Ectodermal cell (in vitro differentiated cells): ENCODE results near the gene RFTN2.
A peak's percentile ranks its signal among the peaks of the same experiment; 100 is the strongest.

Experiments
- H3K27ac ChIP-seq: 2 replicates; pipeline ENCODE4 v1.7.0; 2013; ENCODE audit warnings: mild to moderate bottlenecking, low read depth, low read length; ENCODE audit not compliant: insufficient read depth, poor library complexity, severe bottlenecking
- H3K27me3 ChIP-seq: 2 replicates; pipeline ENCODE4 v1.7.0; 2013; ENCODE audit warnings: mild to moderate bottlenecking, low read length; ENCODE audit not compliant: insufficient read depth, control insufficient read depth, poor library complexity, severe bottlenecking
- H3K36me3 ChIP-seq: one replicate; pipeline ENCODE4 v1.7.0; 2013; ENCODE audit warnings: low read length; ENCODE audit not compliant: control insufficient read depth, insufficient read depth
- H3K4me1 ChIP-seq: one replicate; pipeline ENCODE4 v1.7.0; 2013; ENCODE audit warnings: low read length; ENCODE audit not compliant: control insufficient read depth, insufficient read depth
- H3K4me3 ChIP-seq: 2 replicates; pipeline ENCODE4 v1.7.0; 2013; ENCODE audit warnings: low read depth, low read length, control low read depth; ENCODE audit not compliant: insufficient read depth
- H3K9me3 ChIP-seq: 2 replicates; pipeline ENCODE4 v1.7.0; 2013; ENCODE audit warnings: mild to moderate bottlenecking, low read length, moderate library complexity; ENCODE audit not compliant: control insufficient read depth
- WGBS, 2 experiments: methylation state at CpG; one replicate each; pipeline ENCODE4 v1.1.7; 2013; ENCODE audit warnings: missing lambda C conversion rate in 2 of 2; 5-methylcytosine and 5-hydroxymethylcytosine counted together

Gene RFTN2

DNA sequence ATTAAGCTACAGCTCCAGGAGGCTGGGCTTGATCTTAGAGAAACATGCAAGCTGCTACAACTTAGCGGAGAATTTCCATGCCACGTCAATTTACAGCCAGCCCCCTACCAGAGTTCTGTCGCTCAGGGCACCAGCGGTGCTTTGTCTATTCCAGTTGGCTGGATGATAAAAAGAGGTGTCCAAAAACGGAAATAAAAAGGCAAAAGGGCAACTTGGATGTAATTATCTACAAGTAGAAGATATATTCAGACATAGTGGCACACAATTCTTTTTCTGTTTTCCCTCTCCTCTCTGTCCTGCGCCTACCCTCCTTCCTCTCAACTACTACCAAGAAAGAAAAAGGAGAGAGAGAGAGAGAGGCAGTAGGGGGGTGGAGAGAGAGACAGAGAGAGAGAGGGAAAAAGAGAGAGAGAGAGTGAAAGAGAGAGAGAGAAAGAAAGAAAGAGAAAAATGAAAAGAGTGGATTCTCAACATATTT, 363 bp upstream of the RFTN2 start:
- WGBS, 2 experiments = 0 to 3% methylated on average over 4 to 5 of the region's 6 CpGs
- no peaks in the 10 kb centered on the region for H3K27me3 ChIP-seq
- peak overlapping the region; percentile 58 for H3K27ac ChIP-seq
- H3K4me1 ChIP-seq = peaks cover 7% of the 10 kb centered on the region
- H3K36me3 ChIP-seq = no peaks in the 10 kb centered on the region
- H3K4me3 ChIP-seq = peak overlapping the region; percentile 44
- H3K9me3 ChIP-seq = no peaks in the 10 kb centered on the region

DNA sequence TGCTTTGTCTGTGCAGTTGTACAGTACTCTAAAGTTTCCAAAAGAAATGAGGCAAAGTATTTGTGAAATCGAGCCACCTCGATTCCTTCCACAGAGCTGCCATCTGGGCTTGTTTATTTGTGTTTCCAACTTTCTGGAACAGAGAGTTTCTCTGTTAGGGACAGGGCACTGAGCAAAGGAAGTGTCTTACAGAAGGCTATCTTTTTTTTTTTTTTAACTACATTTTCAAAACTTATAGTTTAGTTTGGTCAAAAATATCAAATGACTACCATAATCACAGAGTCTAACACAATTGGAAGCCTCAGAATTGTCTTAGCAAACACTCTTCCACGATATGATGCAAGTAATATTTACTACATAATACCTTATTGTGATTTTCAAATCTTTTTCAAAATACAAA, 796 bp downstream of the RFTN2 start:
- H3K9me3 ChIP-seq = no peaks in the 10 kb centered on the region
- H3K36me3 ChIP-seq = no peaks in the 10 kb centered on the region
- H3K27ac ChIP-seq = no peak overlapping the region
- H3K4me1 ChIP-seq = peaks cover 7% of the 10 kb centered on the region
- H3K4me3 ChIP-seq = peak overlapping the region; percentile 44
- H3K27me3 ChIP-seq = no peaks in the 10 kb centered on the region
- WGBS, 2 experiments = 64 to 82% methylated on average over 2 to 3 of the region's 3 CpGs

DNA sequence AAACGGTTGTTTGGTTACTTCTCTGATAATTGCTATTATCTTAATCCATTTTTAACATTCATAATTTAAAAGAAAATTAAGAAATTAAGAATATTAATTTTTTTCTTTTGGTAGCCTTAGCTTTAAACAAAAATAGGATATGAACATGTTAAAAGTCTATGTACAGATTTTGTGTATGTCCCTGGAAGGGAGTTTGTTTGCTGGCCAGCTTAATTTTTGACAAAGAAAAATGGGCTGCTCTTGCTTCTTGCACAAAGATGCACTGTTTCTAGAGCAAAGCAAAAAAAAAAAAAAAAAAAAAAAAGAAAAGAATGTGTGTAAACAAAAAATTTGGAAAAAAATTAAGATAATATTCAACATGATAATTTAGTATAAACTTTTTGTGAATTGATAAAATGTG, 1.3 kb downstream of the RFTN2 start:
- H3K4me3 ChIP-seq = peak overlapping the region; percentile 24

DNA sequence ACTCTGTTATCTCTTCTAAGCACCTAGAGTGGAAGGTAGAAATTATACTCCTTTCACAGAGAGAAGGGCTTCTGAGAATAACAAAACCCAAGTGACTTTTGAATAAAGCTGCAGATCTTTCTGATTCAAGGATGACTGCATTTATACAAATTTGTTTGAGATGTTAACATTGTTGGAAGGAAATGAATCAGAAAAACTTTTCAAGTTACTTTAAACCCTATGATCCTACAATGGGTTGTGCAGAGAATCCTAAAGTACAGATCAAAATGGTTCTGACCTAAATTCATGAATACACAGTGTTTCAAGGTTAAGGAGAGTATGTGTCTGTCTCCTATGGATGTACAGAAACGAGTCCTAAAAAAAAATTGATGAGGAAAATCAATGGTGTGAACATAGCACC, 1.8 kb downstream of the RFTN2 start:
- peak overlapping the region; percentile 41 for H3K27ac ChIP-seq
- H3K36me3 ChIP-seq = no peaks in the 10 kb centered on the region
- H3K4me1 ChIP-seq = peaks cover 7% of the 10 kb centered on the region
- H3K9me3 ChIP-seq = no peaks in the 10 kb centered on the region
- H3K27me3 ChIP-seq = no peaks in the 10 kb centered on the region
- H3K4me3 ChIP-seq = peak overlapping the region; percentile 24
- 100% methylated on average over 1 of the region's 1 CpG; no CpG with 5 or more reads in 1 of the 2 experiments for WGBS, 2 experiments

More for the DNA sequence above, 1.3 kb downstream of the RFTN2 start:
- Histone ChIP-seq H3K36me3 (no peaks in the 10 kb centered on the region), H3K9me3 (no peaks in the 10 kb centered on the region), H3K27ac (no peak overlapping the region), H3K4me1 (peaks cover 7% of the 10 kb centered on the region), H3K27me3 (no peaks in the 10 kb centered on the region)
- WGBS, 2 experiments = no CpG with 5 or more reads among the region's 1 CpG

DNA sequence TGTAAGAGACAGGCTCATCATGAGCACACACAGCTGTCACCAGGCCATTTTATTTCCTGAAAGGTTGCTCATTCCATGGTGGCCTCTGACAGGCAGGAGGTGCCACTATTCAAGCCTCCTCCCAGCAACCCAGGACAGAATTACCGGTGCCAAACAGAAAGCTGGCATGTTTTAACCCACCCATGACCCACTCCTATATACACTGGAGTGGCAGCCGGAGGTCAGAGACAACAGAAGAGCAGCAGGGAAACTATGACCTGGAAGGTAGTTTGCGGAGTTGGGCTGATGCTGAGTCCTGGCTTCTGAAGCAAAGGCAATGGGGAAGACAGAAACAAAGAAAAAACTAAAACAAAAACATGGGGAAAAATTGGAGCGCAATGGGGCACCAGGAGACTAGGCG, 2.3 kb downstream of the RFTN2 start:
- 57 to 61% methylated on average over 5 of the region's 5 CpGs for WGBS, 2 experiments
- H3K27ac ChIP-seq = peak overlapping the region; percentile 41
- peak overlapping the region; percentile 24 for H3K4me3 ChIP-seq
- no peaks in the 10 kb centered on the region for H3K36me3 ChIP-seq
- H3K9me3 ChIP-seq = no peaks in the 10 kb centered on the region
- H3K27me3 ChIP-seq = no peaks in the 10 kb centered on the region
- peaks cover 7% of the 10 kb centered on the region for H3K4me1 ChIP-seq

DNA sequence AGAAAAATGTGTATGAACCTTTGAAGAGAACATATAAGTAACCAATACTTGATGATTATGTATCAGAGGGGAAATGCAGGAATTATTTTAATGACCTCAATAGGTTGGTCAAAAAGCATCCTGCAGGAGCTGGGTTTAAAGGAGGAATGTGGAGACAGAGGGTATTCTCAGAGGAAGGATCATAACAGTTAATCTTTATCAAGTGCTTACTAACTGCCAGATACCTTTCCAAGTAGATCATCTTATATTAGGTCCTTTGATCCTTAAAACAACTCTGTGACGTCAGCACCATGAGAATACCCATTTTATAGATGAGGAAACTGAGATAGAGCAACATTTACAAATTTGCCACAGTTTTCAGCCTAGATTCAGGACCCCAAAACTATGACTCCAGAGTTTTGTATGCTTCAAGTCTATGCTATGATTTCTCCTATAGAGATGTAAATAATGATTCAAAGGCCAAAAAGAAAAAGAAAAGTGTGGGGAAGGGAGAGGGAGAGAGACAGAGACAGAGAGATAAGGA, 3.0 kb downstream of the RFTN2 start:
- no peak overlapping the region for H3K27ac ChIP-seq
- peaks cover 7% of the 10 kb centered on the region for H3K4me1 ChIP-seq
- no peak overlapping the region for H3K4me3 ChIP-seq
- no peaks in the 10 kb centered on the region for H3K27me3 ChIP-seq
- H3K36me3 ChIP-seq = no peaks in the 10 kb centered on the region
- WGBS, 2 experiments = 88 to 100% methylated on average over 1 of the region's 1 CpG
- H3K9me3 ChIP-seq = no peaks in the 10 kb centered on the region

DNA sequence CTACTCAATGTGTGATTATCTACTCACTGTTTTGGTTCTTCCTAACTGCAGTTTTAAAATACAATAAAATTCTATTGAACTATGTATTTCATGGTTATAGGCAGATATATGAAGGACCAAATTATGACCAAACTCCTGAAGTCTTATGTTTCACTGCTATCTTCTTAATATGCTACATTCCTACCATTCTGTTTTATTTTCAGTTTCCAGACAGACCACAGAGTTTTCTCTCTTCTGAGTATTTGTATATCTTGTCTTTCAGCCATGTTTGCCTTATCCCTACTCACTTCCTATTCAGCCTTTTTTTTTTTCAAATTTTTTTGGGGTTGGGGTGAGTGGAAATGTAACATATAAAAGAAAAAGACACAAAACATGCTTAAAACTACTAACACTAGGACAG, 6.3 kb downstream of the RFTN2 start:
- H3K27ac ChIP-seq = no peak overlapping the region
- H3K9me3 ChIP-seq = peaks cover 3% of the 10 kb centered on the region
- no peaks in the 10 kb centered on the region for H3K27me3 ChIP-seq
- no peaks in the 10 kb centered on the region for H3K36me3 ChIP-seq
- no peak overlapping the region for H3K4me3 ChIP-seq
- H3K4me1 ChIP-seq = peaks cover 4% of the 10 kb centered on the region

DNA sequence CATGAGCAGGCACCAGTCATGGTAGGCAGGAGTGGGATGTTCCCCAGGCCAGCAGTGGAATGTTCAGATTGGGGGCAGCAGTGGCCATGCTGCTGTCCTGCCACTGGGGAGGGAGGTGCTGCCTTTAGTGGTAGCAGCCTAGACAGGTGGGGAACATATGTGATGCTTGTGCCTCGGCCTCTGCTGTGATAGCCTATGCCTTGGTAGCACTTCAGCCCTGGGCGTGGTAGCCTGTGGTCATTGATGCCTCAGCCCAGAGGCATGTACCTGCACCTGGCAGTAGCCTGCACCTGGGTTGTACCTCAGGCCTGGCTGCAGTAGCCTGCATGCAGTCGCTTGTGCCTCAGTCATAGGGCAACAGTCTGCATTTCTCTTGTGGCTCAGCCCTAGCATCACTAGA, 7.1 kb downstream of the RFTN2 start:
- WGBS, 2 experiments = 93 to 95% methylated on average over 3 of the region's 3 CpGs
- Histone ChIP-seq H3K4me1 (no peaks in the 10 kb centered on the region), H3K4me3 (no peak overlapping the region), H3K27ac (no peak overlapping the region), H3K27me3 (no peaks in the 10 kb centered on the region), H3K9me3 (peaks cover 3% of the 10 kb centered on the region), H3K36me3 (no peaks in the 10 kb centered on the region)

DNA sequence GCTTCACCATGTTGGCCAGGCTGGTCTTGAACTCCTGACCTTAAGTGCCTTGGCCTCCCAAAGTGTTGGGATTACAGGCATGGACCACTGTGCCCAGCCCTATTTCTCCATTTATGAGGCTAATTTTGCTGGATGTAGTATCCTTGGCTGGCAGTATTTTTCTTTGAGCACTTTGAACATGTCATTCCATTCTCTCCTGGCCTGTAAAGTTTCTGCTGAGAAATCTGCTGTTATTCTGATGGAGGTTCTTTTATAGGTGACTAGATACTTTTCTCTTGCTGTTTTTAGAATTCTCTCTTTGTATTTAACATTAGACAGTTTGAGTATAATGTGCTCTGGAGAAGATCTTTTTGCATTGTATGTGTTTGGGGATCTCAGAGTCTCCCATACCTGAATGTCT, 9.1 kb downstream of the RFTN2 start:
- no peak overlapping the region for H3K27ac ChIP-seq
- no peaks in the 10 kb centered on the region for H3K36me3 ChIP-seq
- H3K4me3 ChIP-seq = no peak overlapping the region
- H3K27me3 ChIP-seq = no peaks in the 10 kb centered on the region
- H3K9me3 ChIP-seq = peaks cover 3% of the 10 kb centered on the region
- H3K4me1 ChIP-seq = no peaks in the 10 kb centered on the region

DNA sequence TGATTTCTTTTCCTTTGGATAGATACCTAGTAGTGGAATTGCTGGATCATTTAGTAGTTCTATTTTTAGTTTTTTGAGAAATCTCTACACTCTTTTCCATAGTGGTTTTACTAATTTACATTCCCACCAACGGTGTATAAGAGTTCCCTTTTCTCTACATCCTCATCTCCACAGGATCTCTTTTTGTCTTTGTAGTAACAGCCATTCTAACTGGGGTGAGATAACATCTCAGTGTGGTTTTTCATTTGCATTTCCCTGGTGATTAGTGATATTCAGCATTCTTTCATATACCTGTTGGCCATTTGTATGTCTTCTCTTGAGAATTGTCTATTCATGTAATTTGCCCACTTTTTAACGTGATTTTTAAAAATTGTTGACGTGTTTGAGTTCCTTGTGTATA, 13.8 kb downstream of the RFTN2 start:
- Histone ChIP-seq H3K27ac (no peak overlapping the region), H3K27me3 (no peaks in the 10 kb centered on the region), H3K4me3 (no peak overlapping the region), H3K36me3 (no peaks in the 10 kb centered on the region), H3K9me3 (peaks cover 3% of the 10 kb centered on the region), H3K4me1 (no peaks in the 10 kb centered on the region)
- WGBS, 2 experiments = 60 to 61% methylated on average over 3 of the region's 3 CpGs

DNA sequence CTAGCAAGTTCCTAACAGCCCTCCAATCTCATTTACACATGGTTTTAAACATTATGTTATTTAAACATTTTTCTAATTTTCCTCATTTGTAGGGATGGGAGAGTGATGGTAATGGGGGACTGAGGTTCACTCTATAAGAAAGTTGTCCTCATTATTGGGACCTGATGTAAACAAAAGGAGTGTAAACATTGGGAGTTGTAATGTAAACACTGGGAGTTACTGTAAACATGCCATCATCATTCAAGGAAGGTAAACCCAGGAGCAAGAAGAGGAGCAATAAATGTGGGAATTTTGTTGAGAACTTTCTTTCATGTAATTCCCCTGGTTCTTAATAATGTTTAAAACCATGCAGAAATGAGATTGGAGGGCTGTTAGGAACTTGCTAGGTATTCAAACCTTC, 17.8 kb downstream of the RFTN2 start:
- Histone ChIP-seq H3K27ac (no peak overlapping the region), H3K4me1 (no peaks in the 10 kb centered on the region), H3K36me3 (no peaks in the 10 kb centered on the region), H3K27me3 (no peaks in the 10 kb centered on the region), H3K9me3 (no peaks in the 10 kb centered on the region), H3K4me3 (no peak overlapping the region)
